Testis (tissue), 3 donors: ENCODE data around the gene TRMU. TPM values are rescaled to one million over a fixed set of nuclear protein-coding genes. Genes with fewer than 3 reads are reported as not detected.

ENCODE experiments used
- DNase-seq: peaks from one replicate; pipeline ENCODE4 v3.0.0-alpha.2; 2019
- H3K27ac ChIP-seq, 2 donors: fragments of 200-600 bp; sonication (generic); one replicate each; pipeline ENCODE4 v1.5.1; 2019
- H3K27me3 ChIP-seq: fragments of 200-600 bp; sonication (generic); one replicate; pipeline ENCODE4 v1.5.1; 2019
- H3K36me3 ChIP-seq: fragments of 200-600 bp; sonication (generic); one replicate; pipeline ENCODE4 v1.5.1; 2017; ENCODE audit warnings: low read depth; ENCODE audit errors: missing control alignments
- H3K4me1 ChIP-seq: fragments of 200-600 bp; sonication (generic); one replicate; pipeline ENCODE4 v1.5.1; 2019
- H3K4me3 ChIP-seq, 2 donors: fragments of 200-600 bp; sonication (generic); one replicate each; pipeline ENCODE4 v1.5.1; 2017 to 2019
- H3K9me3 ChIP-seq: fragments of 200-600 bp; sonication (generic); one replicate; pipeline ENCODE4 v1.5.1; 2017
- CTCF ChIP-seq, 3 experiments: fragments of 450-650 bp in 2 of 3; fragments of 200-600 bp in 1 of 3; sonication (generic) in 1 of 3; IDR thresholded peaks; one replicate each; pipeline ENCODE4 v1.5.1; 2016 to 2019; ENCODE audit warnings: antibody characterized with exemption in 3 of 3, mild to moderate bottlenecking in 2 of 3, moderate library complexity in 1 of 3
- POLR2A ChIP-seq: fragments of 450-650 bp; IDR thresholded peaks from one replicate; pipeline ENCODE4 v1.6.1; 2017; ENCODE audit warnings: antibody characterized with exemption, mild to moderate bottlenecking, moderate library complexity
- WGBS, 2 donors: methylation state at CpG; one replicate each; pipeline ENCODE4 v1.1.5; 2018; 5-methylcytosine and 5-hydroxymethylcytosine counted together
- intact Hi-C: fragments of 100-400 bp; cut with DNase I; formaldehyde crosslinking; loops from one replicate; pipeline ENCODE4 v1.15.1; 2023; ENCODE audit warnings: low total_unique reads
- polyA plus RNA-seq: library from polyadenylated mRNA; stranded (reverse); fragments of 350-450 nt; fragmentation: Illumina TruSeq; extraction: RNeasy Lipid Tissue Mini Kit (QIAGEN cat#74804); gene quantifications from one replicate; pipeline ENCODE4 v1.2.3, GENCODE V29; 2014; ENCODE audit warnings: low read depth, low replicate concordance; ENCODE audit not compliant: insufficient read depth
- total RNA-seq, 2 donors: library from RNA; depleted of rRNA; stranded (reverse); fragments of >200 nt; gene quantifications; one replicate each; pipeline ENCODE4 v1.2.3, GENCODE V29; 2016

TRMU gene
- total and polyA plus RNA-seq, 3 donors from 2014 or later = 24.8 to 63.5 (median 57.3) TPM

DNA sequence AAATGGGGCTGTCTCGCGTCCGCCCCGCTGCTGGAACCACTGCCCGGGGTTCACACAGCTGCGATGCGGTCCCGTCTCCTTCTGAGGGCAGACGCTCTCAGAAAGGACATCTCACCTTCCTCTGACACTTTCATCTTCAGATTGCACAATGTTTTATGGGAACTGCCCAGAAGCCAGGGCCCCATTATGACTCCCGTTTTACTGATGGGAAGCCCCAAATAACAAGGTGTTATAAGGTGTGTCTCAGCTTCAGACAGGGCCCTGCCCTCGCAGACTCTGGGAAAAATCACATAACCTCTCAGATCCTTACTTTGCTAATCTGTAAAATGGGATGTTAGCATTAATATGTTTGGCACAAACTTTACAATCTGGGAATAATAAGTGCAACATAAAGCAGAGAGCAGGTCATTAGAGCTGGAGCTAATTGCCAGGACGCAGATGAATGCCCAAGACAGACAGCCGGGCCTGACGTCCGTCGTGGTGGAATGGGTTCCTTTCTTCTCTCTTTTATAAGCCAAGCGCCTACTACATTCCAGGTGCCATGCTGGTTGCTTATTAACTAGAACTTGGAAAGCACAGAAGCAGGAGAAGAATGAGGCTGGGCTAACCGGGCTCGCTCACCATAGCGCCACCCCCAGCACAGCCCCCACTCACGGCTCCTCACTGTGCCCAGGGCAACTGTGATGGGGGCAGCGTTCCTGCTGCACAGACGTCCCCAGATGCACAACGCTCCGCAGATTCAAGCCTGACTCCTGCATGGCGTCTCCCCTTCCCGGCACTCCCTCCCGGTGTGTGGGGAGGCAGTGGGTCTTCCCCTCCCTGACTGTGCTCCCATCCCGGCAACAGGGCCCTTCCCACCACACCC lies 43.8 kb downstream of the TRMU start:
- Histone ChIP-seq H3K27me3 (no peaks in the 10 kb centered on the region), H3K36me3 (no peaks in the 10 kb centered on the region), H3K9me3 (no peaks in the 10 kb centered on the region), H3K4me1 (no peaks in the 10 kb centered on the region), H3K4me3 (no peak overlapping the region), H3K27ac (no peak overlapping the region)
- no peak for DNase-seq
- TF ChIP-seq CTCF (IDR thresholded peaks at IDR 0.05) (no peak), POLR2A (no peak)
- 74 to 81% methylated on average over 19 to 29 of the region's 29 CpGs for WGBS, 2 donors
- intact Hi-C loops = no loop called here

DNA sequence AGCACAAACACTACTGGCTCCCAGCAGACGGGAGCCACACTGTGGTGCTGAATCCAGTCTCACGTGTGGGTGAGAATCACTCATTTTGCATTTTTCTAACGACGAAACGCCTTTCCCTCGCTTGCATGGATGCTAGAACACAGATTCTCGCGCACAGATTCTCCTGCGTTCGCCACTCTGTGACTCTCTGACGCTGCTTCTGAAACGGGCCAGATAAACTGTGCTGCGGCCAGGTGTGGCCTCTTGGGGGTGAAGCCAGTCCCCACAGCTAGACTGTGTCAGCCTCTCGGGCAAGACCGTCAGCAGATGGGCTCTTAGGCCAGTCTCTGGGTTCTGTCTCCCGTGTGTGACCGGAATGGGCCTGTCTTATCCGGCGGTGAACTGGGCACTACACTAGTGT lies 44.6 kb downstream of the TRMU start:
- no peak overlapping the region for H3K4me3 ChIP-seq
- no peak for DNase-seq
- H3K36me3 ChIP-seq = no peaks in the 10 kb centered on the region
- intact Hi-C loops = no loop called here
- no peaks in the 10 kb centered on the region for H3K4me1 ChIP-seq
- H3K27me3 ChIP-seq = no peaks in the 10 kb centered on the region
- 88 to 90% methylated on average over 19 of the region's 19 CpGs for WGBS, 2 donors
- H3K27ac ChIP-seq = no peak overlapping the region
- no peak for TF ChIP-seq POLR2A
- no peak for TF ChIP-seq CTCF (IDR thresholded peaks at IDR 0.05)
- no peaks in the 10 kb centered on the region for H3K9me3 ChIP-seq

GRCh38 chr22:46380581-46380980 lies 45.1 kb downstream of the TRMU start:
- H3K4me1 ChIP-seq = no peaks in the 10 kb centered on the region
- no peak for DNase-seq
- H3K27ac ChIP-seq = no peak overlapping the region
- H3K36me3 ChIP-seq = no peaks in the 10 kb centered on the region
- intact Hi-C loops = no loop called here
- H3K9me3 ChIP-seq = no peaks in the 10 kb centered on the region
- no peaks in the 10 kb centered on the region for H3K27me3 ChIP-seq
- no peak overlapping the region for H3K4me3 ChIP-seq
- 88 to 94% methylated on average over 5 to 17 of the region's 17 CpGs for WGBS, 2 donors
- TF ChIP-seq POLR2A (no peak), CTCF (IDR thresholded peaks at IDR 0.05) (no peak)

DNA sequence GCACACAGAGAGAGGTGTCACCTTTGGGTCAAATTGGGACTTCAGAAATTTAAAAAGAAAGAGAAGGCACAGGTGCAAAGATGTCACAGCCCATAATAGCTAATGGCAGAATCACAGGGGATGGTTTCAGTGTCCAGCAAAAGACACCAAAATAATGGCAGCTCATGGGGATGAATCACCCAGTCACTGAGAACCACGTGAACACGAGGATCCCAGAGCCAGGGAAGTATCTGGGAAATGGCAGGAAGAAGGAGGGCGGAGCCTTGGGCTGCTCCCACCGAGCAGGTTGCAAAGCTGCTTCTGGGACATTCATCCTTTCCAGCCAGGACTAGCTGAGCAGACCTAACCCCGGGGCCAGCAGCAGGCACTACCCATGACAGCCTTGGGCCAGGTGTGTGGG lies 45.6 kb downstream of the TRMU start:
- Histone ChIP-seq H3K27me3 (no peaks in the 10 kb centered on the region), H3K36me3 (no peaks in the 10 kb centered on the region), H3K9me3 (no peaks in the 10 kb centered on the region), H3K4me1 (no peaks in the 10 kb centered on the region), H3K4me3 (no peak overlapping the region), H3K27ac (no peak overlapping the region)
- TF ChIP-seq CTCF (IDR thresholded peaks at IDR 0.05) (no peak), POLR2A (no peak)
- no peak for DNase-seq
- WGBS, 2 donors = 67 to 75% methylated on average over 4 to 5 of the region's 5 CpGs
- intact Hi-C loops = no loop called here

DNA sequence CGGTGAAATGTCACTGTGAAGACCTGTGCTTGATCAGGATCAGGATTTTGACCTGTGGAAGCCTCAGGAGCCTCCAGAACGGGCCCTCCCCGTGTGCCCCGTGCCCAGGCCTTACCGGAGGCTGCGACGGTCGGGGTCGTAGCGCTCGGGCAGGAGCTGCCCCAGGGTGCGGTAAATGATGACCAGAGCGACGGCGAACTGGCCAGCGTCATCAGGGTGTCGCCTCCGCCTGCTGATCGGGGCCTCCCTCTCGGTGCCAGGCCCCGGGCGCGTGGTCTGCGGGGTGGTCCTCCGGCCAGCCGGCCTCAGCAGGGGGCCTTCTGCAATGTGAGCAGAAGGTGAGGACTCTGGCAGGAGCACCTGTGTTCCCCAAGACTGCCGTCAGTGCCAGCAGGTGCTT lies 46.2 kb downstream of the TRMU start:
- TF ChIP-seq POLR2A (no peak), CTCF (IDR thresholded peaks at IDR 0.05) (no peak)
- Histone ChIP-seq H3K4me3 (no peak overlapping the region), H3K27ac (no peak overlapping the region), H3K4me1 (no peaks in the 10 kb centered on the region), H3K36me3 (no peaks in the 10 kb centered on the region), H3K27me3 (no peaks in the 10 kb centered on the region), H3K9me3 (no peaks in the 10 kb centered on the region)
- WGBS, 2 donors = 87 to 96% methylated on average over 3 to 27 of the region's 27 CpGs
- DNase-seq = no peak
- intact Hi-C loops = no loop called here
